Ramos (cell line): ENCODE results near the gene IGSF8.
"Not testable (repeated sequence)": the region's sequence is repeated elsewhere in the genome, so short reads cannot be mapped to it uniquely, and the experiment has no call there.

Experiments
- in situ Hi-C: fragments of 300-500 bp; cut with MboI; formaldehyde crosslinking; loops from one replicate; pipeline ENCODE4 v1.14.3; 2022; ENCODE audit warnings: low sequenced_read_pairs; ENCODE audit not compliant: unreplicated experiment

The IGSF8 gene

DNA sequence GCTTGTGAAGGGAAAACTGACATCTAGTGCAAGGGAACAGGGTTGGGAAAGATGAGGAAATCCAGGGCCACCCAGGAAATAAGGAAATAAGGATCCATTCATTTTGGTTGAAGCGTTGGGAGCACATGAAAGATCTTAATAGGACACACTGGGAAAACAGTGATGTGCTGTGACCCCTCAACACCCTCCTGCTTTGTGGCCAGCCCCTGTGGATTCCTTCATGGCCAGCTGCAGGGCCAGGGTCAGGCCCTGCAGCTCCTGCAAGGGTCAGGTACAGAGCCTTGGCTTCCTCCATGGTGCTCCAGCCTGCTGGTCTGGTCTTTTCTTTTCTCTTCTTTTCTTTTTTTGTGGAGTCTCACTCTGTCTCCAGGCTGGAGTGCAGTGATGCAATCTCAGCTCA, 47.8 kb downstream of the IGSF8 start:
- in situ Hi-C loops: no loop called here

DNA sequence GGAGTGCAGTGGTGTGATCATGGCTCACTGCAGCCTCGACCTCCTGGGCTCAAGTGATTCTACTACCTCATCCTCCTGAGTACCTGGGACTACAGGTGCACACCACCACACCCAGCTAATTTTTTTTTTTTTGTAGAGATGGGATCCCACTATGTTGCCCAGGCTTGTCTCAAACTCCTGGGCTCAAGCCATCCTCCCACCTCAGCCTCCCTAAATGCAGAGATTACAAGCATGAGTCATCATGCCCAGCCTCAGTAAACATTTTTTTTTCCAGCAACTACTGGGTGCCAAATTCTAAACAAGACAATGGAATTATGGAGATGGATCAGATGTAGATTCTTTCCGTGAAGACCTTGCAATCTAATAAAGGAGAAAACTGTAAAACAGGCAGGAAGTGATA, 48.2 kb downstream of the IGSF8 start:
- in situ Hi-C loops: not testable (repeated sequence)

DNA sequence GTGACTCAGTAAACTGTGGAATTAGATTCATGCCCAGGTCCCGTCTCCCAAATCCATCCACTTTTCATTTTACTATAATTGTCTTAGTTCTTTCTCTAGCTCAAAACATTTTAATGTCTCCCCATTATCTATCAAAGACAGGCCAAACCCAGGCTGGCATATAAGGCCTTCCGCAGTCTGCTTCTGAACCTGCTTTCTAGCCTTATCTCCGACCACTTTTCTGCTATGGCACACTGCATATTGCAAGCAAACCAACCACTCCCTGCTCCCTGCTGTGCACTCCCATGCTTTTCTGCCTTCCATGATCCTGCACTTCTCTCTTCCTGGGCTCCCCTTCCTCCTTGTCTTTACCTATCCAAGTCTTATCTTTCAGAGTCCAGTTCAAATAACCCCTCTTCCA, 49.3 kb downstream of the IGSF8 start:
- in situ Hi-C loops: no loop called here

DNA sequence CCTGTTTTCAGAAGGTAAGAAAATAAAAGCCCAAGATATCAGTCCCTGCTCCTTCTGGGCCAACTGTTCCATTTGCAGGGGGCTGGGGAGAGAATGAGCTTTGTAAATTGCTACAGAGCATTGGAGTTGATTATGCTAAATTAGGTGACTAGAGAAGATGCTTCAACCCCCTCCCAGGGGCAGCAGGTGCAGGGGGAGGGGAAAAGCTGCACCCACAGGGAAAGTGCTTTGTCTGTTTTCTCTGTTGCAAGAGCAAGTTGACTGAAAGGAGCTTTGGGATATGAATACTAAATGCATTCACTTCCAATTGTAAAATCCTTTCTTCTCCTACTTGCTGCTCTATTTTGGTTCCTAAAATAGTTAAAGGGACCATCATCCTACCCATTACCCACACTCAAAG, 50.1 kb downstream of the IGSF8 start:
- in situ Hi-C loops: no loop called here

DNA sequence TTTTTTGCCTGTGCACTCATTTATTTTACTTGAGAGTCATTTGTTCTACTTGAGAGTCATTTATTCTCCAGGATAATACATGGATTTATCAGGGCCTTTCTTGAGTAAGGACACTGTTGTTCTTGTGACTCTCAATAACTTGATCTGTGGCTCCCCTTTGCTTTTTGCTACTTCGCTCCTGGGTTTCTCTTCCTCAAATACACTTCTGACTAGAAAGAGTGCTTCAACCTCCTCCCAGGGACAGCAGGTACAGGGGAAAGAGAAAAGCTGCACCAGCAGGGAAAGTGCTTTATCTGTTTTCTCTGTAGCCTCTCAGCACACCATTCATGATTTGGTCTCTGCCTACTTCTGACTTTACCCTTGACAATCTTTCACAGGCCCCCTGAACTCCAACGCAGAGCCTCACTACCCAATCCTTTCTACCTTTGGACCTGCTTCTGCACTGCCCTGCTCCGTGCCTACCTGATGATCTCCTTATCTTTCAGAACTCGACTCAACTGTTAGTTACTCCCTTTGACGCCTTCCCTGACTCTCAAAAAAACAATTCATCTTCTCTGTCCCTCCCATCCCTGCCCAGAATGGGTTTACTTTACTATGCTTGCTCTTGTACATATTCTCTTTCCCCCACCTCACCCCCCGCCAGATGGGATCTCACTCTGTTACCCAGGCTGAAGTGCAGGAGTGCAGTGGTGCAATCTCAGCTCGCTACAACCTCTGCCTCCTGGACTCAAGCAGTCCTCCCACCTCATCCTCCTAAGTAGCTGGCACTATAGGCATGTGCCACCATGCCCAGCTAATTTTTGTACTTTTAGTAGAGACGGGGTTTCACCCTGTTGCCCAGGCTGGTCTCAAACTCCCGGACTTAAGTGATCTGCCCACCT, 51.1 kb downstream of the IGSF8 start:
- in situ Hi-C loops: no loop called here

DNA sequence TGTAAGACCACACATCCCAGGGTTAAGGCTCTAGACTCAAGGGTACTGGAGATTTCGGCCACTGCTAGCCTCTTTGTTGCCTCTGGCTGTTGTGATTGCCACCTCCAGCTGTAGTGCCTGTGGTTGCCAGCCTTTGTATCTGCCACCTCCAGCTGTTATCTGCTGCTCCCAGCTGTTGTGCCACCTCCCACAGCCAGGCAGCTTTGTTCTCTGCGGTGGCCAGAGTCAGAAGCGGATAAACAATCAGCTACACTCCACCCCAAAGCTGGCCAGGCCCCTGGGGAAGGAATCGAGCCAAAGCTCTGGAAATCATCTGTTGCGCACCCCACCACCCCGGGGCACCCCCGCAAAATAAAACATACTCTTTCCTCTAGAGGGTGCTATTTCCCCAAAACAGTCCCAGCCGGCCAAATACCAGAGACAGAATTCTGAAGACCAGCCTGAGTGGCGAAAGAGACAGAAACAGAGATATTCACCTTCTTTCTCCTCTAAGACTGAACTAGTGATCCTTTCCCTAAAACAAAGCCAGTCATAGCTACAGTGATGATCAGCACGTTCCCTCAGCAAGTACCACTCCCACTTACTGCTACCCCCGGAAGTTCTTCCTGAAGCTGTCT, 51.8 kb downstream of the IGSF8 start:
- in situ Hi-C loops: no loop called here

DNA sequence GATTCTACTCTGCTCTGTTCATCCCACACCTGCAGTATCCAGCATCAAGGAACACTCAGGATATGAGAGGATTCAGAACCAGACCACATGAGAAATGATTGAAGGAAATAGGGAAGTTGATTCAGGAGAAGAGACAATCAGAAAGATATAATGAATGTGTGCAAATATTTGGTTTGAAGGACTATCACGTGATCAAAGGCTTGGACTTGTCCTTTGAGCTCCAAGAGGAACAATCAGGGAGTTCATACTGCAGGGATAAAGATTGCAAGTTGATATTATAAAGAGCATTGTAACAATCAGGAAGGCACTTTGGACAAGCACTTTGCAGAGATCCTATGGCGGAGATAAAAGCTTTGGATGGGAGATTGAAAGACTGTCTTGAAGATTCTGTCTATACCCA, 52.8 kb downstream of the IGSF8 start:
- in situ Hi-C loops: no loop called here

DNA sequence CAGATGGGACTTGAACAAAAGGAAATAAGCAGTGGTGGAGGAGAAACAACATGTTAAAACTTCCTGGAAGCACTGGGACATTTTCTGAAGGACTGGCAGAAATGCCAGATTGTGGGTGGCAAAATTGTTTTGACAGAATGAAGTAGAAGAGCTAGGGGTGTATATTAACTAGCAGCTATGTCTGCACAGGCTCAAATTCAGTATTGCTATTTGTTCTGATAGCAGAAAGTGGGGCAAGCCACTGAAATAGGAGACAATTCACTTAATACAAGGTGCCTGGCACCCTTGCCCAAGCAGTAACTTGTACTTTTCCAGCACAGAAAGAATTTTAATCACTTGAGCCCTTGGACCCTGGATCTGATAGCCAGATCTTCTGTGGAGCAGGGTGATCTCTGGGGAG, 54.9 kb downstream of the IGSF8 start:
- in situ Hi-C loops: no loop called here
